GM21423 (cell line): ENCODE measurements around the gene TBL1XR1.
A peak's percentile ranks its signal among the peaks of the same experiment; 100 is the strongest.

Experiments used
- ATAC-seq: cut with Tn5 transposase; IDR thresholded peaks from one replicate; pipeline ENCODE4 v1.9.1; 2021; ENCODE audit warnings: mild to moderate bottlenecking, moderate library complexity; ENCODE audit not compliant: unreplicated experiment

The TBL1XR1 gene

DNA sequence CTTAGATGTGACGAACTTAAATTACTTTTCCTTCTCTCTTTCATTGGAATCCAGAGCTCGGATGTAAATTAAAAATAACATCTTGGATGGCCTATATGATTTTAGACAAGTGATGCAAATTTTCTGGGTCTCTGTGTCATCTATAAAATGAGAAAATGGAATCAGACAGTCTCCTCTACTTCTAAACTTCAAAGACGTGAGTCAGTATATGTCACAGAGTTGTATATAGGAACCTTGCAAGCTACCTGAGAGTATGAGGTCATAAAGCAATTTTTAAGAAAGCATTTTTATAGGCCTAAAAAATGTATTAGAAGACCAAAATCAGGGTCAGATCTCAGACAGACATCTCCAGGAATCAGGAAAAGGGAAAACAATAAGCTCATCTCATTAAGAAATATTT, 128.3 kb downstream of the TBL1XR1 start:
- no peak for ATAC-seq

DNA sequence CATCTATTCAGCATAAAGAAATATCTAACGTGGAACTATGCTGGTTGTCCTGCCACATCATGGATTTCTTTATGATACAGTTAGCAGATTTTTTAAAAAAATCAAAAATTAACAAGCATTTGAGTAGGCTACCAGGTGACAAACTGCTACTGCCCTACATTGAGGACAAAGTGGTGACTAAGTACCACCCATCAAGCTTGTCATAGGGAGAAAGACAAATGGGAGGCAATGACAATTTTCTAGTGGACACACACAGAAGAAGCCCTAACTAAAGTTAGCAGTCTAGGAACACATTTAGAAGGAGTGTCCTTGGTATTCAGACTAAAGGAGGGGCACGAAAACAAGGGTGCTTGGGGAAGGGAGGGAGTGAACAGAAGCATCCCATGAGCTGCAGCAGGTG, 131.2 kb downstream of the TBL1XR1 start:
- ATAC-seq = no peak

DNA sequence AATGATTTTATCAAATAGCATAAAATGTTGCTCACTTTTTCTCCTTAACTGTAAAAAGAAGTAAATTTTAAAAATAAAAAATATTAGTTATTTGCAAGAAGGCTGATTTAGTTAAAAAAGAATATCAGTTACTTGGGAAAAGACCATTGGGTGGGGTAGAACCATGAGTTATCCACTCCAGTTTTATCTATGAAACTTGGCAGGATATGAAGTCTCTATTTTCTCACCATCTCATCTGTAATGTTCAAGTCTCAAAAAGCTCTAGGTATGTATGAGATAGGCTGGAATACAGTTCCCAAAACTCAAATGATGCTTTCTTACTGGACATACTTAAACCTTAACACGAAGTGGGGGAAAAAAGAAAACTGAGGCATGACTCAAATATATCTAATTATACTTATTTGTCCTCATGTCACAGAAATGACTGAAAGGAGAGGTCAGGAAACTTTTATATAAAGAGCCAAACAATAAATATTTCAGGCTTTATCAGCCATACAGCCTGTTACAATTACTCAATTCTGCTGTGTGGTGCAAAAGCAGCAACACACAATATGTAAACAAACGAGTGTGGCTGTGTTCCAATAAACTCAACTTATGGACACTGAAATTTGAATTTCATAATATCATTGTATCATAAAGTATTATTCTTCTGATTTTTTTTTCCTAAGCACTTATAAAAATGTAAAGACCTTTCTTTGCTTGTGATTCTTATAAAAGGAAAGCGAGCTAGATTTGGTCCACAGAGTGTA, 131.8 kb downstream of the TBL1XR1 start:
- no peak for ATAC-seq

DNA sequence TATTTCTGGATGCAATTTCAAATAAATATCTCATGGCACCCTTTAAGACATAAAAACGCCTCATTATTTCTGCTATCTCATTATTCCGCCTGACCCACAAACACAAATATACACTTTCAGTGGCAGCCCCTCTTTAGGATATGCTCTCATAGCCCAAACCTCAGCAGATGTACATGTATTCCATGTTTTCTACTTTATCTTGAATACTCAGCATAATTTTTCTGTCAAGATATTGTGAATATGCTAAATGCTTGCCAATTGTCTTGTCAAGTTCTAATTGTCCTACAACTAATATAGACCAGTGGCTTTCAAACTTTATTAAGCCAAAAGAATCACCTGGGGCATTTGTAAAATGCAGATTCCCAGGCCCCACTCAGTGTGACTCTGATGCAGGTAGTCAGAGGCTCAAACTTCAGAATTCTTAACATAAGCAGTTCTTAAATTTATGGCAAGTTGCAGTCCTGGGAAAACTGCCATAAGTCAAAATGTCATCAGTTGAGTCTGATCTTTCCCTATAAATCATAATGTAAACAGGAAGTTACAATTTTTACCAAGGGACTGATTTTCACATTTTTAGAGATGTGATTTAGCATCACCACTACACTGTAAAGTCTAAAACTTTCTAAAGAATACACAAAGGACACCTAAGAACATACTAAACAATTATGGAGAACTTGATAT, 135.1 kb downstream of the TBL1XR1 start:
- no peak for ATAC-seq

DNA sequence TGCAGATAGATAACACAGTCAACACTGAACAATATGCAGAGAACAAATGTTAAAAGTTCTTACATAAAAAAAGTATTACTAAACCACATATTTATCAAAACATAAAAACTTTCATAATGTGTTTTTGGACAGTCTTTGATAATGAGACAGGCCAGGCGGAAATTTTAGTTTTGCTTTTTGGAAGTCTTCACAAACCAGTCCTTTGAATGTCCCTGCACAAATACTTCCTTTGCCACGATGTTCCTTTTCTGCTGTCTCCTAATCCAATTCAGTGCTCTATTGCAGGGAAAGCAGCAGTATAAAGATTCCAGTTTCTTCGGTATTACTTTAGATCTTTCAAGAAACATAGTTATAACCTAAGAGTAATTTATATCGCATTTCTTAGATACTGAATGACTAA, 135.9 kb downstream of the TBL1XR1 start:
- ATAC-seq = no peak

DNA sequence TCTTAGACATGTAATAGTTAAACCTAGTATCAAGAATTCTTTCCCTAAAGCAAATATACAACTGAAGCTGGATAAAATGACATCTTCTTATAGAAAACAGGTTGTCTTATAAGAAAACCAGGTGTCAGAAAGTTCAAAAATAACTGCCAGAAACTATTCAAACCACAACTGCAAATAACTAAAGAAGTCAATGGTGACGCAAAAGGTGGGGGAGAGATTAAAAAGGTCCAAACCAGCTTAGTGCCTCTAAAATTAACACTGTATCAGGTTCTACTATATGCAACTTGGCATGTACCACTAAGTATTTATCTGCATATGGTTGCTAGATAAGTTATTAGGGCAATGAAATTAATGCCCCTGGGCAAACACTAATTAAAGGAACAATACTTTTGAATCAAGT, 136.8 kb downstream of the TBL1XR1 start:
- ATAC-seq = no peak

DNA sequence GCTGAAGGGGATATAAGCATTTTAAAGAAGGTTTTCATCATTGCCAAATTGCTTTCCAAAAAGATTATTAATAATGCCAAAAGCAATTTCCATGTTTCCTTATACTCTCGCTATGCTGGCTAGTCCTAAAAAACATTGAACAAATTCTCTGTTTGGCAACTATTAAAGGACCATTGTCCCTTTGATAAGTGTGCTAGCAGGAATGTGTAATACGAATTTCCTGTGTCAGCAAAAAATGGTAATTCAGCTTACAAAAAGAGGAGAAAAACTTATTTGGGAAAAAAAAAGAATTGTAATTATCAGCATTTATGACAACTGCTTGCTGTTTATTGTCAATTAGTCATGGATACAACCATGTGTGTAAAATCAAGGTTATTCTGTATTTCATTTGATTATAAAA, 138.6 kb downstream of the TBL1XR1 start:
- no peak for ATAC-seq

DNA sequence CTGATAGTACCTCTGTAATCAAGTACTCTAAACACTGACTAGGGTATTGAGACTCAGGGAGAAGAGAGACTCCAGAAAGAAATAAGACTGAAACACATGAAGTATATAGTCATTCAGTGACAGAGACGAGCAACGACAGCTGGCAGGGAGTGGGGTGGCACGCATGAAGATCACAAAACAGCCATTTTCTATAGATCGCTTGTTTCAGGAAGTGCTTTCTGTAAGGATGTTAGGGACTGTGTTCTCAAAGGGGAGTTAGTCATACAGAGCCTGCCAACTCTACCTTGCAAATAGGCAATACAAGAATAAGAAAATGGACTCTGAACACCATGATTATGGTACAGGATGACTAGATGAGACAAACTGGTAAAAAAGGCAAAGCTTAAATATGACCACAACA, 139.5 kb downstream of the TBL1XR1 start:
- peak; percentile 96 for ATAC-seq

DNA sequence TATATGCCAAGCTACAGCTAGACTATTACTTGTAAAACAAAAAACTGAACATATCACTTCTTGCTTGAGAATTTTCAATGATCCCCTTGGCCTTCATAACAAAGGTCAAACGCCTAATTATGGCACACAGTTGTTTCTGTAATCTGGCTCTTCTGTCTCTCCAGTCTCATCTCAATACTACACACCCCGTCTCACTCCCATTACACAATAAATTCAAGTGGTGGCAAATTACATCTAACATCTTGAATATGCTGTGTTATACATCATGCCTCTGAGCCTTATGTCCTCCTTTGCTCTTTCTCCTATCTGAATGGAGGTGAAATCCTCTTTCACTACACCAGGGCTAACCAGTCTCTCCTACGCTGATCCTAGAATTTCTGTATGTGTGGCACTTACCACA, 140.4 kb downstream of the TBL1XR1 start:
- no peak for ATAC-seq

DNA sequence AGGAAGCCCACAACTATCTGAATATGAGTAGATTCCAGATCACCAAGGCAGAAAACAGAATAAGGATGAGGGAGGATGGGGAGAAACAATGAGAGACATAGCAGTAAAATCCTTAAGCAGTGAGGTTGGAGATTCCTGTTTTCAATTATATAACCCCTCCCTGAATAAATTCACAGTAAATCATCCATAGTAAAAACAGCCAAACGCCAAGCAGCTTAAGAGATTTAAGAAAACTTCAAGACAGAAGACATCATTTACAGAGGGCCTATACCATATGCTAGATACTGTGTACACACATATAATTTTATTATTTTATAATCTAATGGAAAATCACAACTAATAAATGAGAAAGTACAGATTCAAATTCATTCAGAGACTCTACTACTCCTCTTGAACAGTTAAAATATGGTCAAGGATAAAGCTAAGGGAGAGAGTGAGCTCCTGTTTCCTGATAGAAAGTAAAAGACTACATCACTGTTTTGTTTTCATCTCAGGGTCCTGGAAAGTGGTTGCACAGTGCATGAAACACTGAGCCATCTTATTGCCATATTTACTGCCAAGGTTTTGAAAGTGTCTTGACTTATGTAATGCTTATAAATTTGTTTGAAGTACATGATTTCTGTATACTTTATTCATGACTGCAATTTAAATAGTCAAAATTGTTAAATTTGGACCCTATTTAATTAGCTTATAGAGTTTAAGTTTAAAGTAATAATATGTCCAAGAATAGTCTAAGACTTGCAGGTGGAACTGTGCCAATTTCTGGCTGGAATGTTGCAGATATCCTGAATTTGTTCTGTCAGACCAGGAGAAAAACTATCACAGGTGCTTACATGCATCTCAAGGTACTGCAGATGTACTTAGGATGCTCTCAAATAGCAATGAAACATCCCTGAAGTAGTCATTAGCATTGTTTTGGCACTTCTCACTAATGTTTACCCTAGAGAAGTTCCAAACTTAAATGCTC, 141.4 kb downstream of the TBL1XR1 start:
- no peak for ATAC-seq

DNA sequence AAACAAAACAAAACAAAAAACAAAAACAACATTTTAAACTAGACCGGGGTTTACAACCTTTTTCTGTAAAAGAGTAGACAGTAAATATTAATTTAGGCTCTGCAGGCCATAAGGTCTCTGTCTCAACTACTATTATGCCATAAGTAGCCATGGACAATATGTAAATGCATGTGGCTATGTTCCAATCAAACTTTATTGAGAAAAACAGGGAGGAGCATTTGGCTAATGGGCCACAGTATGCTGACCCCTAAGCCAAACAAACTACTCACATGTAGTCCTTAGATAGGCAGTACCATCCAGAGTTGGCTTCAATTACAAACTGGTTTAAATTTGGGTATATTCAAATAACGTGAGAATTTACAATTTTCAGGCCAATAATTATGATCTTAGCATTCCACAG, 144.2 kb downstream of the TBL1XR1 start:
- ATAC-seq = no peak

DNA sequence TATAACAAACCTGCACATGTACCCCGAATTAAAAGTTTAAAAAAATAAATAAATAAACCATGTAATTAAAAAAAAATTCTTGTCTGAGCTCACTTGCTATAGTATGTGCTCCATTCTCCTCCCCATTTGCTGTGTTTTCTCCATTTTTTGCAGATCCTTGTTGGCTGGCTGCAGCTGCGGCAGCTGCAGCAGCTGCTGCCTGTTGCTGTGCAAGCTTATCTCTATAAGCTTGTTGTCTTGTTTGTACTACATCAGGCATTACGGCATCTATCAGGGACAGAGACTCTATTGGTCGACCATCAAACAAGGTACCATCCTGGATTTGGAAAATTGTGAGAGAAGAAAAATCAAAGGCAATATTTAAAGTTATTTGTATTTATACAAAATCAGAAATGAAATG, 145.9 kb downstream of the TBL1XR1 start:
- no peak for ATAC-seq

DNA sequence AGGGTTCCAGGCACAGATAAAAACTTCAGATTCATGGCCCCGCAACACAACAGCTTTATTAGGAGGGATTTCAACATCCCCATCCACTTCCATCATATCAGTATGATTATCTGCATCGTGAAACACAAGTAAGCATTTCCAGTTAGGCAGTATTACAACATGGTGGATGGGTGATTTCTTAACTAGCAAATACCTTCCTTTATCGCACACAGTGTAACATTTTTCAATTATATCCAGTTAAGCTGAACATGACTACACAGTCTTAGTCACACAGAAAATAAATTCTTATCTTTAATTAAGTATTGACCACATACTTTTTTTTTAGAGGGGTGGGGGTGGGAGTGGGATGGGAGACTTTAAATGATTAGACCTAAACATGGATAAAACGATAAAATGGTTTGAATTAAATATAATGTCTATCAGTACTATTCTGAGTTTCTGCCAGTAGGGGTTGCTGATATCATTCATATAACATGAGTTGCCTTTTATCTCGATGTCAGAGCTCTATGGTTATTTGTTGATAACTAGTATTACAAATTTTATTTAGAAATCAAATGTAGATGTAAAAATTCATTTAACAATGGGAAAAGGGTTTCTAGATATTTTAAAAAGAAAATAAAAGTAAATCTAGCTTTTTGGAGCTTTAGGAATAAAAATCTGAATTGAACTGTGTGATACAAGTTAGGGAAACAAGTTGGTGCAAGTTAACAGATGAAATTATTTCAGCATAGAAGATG, 146.6 kb downstream of the TBL1XR1 start:
- ATAC-seq = no peak

DNA sequence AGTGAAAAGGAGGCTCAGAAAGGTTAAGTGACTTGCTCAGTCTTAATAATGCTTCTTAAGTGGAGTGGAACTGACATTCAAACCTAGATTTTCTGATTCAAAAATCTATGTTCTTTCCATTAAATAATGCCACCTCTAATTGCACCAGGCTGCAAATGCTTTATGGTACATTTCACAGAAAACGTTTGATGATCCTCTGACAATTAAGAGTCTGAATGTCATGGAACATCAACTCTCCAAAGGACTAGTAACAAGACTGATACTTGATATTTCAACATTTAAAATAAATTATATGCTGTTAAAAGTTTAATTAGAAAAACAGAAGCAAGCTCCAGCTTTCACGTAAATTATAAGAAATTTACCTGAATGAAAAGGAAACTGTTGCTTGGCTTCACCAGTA, 151.5 kb downstream of the TBL1XR1 start:
- ATAC-seq = no peak

DNA sequence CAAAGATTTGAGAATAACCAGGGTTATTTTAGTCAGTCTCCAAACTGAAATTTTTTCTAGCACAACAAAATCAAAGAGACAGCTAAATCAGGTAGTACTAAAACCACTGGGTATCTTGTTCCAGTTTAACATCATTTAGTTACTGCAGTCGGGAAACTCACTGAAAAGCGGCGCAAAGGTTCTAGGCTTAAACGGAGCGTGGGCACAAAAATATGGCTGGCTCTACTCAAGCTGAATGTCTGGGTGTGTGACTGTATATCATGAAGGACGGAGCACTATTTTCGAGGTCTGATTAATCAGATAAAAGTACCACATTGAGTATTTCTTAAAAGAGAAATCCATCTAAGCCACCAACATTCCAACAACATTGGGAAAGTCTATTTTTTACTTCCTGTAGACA, 152.1 kb downstream of the TBL1XR1 start:
- ATAC-seq = no peak

DNA sequence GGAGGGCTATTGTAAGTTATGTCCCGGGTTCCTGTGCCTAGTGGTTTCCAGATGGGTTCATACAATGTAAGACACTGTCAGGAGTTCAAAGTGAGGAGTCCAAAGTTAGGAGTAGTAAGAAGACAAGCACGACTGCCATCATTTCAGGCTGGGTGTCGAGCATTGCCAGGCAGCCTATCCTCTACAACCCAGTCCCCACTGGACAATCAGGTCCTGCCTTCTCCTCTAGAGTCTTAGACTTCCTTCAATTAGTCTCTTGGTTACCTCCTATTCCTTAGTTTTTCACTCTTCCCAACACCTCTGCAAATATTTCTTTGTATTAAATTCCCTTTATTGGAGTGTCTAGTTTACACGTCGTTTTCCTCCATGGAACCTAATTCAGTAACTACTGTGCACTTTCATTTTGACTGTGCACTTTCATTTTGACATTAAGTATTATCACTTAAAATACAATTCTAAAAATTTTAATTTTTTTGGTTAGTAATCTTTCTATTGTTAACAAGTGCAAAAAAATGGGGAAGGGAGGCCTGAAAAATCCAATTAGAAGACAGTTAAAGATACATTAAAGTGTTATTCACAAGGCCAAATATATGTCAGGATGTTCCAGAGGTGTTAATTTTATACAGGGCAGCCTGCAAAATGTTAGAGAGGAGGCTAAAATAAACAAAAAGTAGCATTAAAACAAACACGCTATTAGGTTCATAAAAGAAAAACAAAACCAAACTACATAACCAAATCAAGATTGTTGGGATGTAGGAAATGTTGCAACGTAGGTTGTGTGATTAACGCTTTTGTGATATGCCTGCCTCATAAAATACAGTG, 155.3 kb downstream of the TBL1XR1 start:
- no peak for ATAC-seq

DNA sequence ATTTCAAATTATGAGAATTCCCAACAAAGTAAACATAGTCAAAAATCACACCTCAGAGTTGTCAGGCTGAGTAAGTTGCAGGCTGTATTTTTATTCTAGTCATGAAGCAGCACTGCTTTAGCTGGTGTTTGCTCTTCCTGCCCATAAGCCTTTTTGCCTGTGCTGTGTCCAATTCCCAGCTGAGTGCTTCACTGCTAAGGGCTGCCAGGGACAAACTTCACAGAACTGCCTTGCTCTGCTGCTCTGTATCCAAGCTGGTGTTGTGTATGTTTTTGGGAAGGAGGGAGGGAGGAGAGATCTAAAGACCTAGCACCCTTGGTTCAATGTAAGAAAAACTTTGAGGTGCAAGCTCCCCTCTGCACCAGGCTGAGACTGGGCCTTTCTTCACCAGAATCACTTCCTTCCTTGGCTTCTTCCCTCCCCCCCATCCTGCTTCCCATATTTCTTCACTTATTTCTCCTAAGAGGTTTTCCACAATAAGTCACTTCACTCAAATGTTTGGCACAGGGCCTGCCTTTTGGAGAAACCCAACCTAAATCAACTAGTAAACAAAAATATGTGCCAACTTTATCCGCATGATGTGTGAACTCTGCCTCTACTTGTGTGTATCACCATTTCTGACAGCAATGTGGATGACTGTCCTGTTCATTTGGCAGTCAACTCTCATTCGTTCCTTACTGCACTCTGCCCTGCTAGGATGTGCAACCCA, 156.1 kb downstream of the TBL1XR1 start:
- ATAC-seq = no peak

DNA sequence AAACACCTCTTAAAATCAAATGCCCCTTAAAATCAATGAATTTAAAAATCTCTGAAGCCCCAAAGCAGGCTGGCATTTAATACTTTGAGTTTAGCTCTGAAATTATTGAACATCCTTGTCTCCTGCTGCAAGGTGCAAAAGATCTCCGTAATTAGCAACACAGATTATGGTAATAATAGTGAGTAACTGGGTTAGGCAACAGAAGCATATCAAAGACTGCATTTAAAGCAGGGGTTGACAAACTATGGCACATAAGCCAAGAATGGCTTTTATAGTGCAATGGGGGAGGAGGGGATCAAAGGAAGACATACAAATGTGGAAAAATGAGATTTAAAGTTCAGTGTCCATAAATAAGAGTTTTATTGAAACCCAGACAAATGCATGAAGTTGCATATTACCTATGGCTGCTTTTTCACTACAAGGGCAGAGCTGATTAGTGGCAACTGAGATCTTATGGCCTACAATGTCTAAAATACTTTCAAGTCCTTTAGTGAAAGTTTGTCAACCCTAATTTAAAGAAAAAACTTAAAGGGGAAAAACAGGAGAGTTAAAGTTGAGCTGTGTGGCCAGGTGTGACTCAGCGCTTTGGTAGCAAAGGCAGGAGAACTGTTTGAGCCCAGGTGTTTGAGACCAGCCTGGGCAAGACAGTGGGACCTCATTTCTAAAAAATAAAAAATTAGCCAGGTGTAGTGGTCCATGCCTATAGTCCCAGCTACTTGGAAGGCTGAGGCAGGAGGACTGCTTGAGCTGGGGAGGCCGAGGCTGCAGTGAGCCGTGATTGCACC, 157.6 kb downstream of the TBL1XR1 start:
- no peak for ATAC-seq

DNA sequence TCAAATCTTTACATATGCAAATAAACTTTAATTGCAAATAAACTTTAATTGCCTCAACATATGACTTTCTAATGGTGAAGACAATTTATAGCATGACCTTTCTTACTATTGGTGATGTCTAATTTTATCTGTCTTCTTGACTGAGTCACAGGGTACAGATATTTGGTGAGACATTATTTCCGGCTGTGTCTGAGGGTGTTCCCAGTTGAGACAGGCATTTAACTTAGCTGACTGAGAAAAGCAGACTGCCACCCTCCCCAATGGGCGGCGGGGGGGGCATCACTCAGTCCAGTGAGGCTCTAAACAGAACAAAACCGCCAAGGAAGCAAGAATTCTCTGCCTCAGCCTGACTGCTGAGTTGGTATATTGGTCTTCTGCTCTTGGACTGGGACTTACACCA, 160.0 kb downstream of the TBL1XR1 start:
- no peak for ATAC-seq
